DOHH2 (cell line): ENCODE results near the gene TMEM18.
A peak's percentile ranks its signal among the peaks of the same experiment; 100 is the strongest.

Experiments used
- H3F3A ChIP-seq: fragments of 200-600 bp; sonication (generic), shearing (Covaris generic); 2 replicates; pipeline ENCODE4 v1.6.0; 2016; ENCODE audit warnings: antibody characterized with exemption, mild to moderate bottlenecking; ENCODE audit not compliant: control insufficient read depth, insufficient read depth
- H3K27ac ChIP-seq: fragments of 200-600 bp; sonication (generic); 2 replicates; pipeline ENCODE4 v1.5.1; 2014; ENCODE audit warnings: low read depth, mild to moderate bottlenecking, low read length, moderate library complexity
- H3K27me3 ChIP-seq: fragments of 200-600 bp; sonication (generic); 2 replicates; pipeline ENCODE4 v1.6.1; 2014; ENCODE audit warnings: mild to moderate bottlenecking, low read length, mixed read lengths; ENCODE audit not compliant: control insufficient read depth
- H3K36me3 ChIP-seq: fragments of 200-600 bp; sonication (generic); 2 replicates; pipeline ENCODE4 v1.6.1; 2014; ENCODE audit warnings: mild to moderate bottlenecking, low read length, moderate library complexity, mixed read lengths; ENCODE audit not compliant: control insufficient read depth
- H3K4me1 ChIP-seq: fragments of 200-600 bp; sonication (generic); 2 replicates; pipeline ENCODE4 v1.6.1; 2014; ENCODE audit warnings: mild to moderate bottlenecking, low read length, mixed read lengths; ENCODE audit not compliant: control insufficient read depth
- H3K4me2 ChIP-seq: fragments of 200-600 bp; sonication (generic); 2 replicates; pipeline ENCODE4 v1.6.0; 2014; ENCODE audit warnings: mild to moderate bottlenecking, low read length, moderate library complexity
- H3K4me3 ChIP-seq: fragments of 200-600 bp; sonication (generic); 2 replicates; pipeline ENCODE4 v1.5.1; 2014; ENCODE audit warnings: mild to moderate bottlenecking, low read length, mixed read lengths
- H3K79me2 ChIP-seq: fragments of 200-600 bp; sonication (generic); 2 replicates; pipeline ENCODE4 v1.6.1; 2014; ENCODE audit warnings: mild to moderate bottlenecking, low read length, mixed read lengths; ENCODE audit not compliant: control insufficient read depth
- H3K9me2 ChIP-seq: fragments of 200-600 bp; sonication (generic); replicated peaks from 2 replicates; pipeline ENCODE4 v1.6.1; 2014; ENCODE audit warnings: mild to moderate bottlenecking, low read length, mixed read lengths; ENCODE audit not compliant: control insufficient read depth
- H3K9me3 ChIP-seq: fragments of 200-600 bp; sonication (generic); 2 replicates; pipeline ENCODE4 v1.6.1; 2014; ENCODE audit warnings: antibody characterized with exemption, low read length, mixed read lengths; ENCODE audit not compliant: control insufficient read depth, insufficient read depth
- H4K20me1 ChIP-seq: fragments of 200-600 bp; sonication (generic); 2 replicates; pipeline ENCODE4 v1.6.0; 2014; ENCODE audit warnings: low read depth, mild to moderate bottlenecking, antibody characterized with exemption, low read length, moderate library complexity; ENCODE audit not compliant: control insufficient read depth, insufficient read depth
- EZH2phosphoT487 ChIP-seq: fragments of 200-600 bp; sonication (generic); IDR thresholded peaks from 2 replicates; pipeline ENCODE4 v1.6.1; 2017; ENCODE audit warnings: borderline replicate concordance, mild to moderate bottlenecking, antibody characterized with exemption, low read length, moderate library complexity, mixed read lengths
- TF ChIP-seq, protein P1 (sequence below): fragments of 200-600 bp; sonication (generic); IDR thresholded peaks from one replicate; pipeline ENCODE4 v1.5.1; 2014; ENCODE audit warnings: antibody characterized with exemption, mild to moderate bottlenecking, low read depth, low read length; ENCODE audit not compliant: poor library complexity, severe bottlenecking

Gene TMEM18

DNA sequence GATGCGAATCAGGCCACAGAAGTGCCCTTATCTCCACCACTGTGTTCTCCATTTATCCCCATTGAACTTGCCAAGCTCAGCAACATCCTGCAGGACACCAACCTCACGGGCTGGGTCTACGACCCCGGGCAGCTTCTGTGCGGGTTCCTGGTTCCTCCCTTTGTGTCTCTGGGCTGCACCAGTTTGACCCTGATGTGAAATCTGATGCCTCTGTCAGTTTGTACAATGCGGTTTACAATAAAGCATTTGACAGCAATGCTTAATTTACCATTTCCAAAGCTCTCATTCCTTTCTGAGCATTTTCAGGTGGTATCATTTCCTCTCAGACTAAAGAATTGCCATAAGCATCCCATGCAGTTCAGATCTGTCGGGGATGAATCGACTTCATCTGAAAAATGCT is 3.3 kb upstream of the TMEM18 start:
- Histone ChIP-seq H3K9me2 (no peaks in the 10 kb centered on the region), H3K4me3 (no peak overlapping the region)

DNA sequence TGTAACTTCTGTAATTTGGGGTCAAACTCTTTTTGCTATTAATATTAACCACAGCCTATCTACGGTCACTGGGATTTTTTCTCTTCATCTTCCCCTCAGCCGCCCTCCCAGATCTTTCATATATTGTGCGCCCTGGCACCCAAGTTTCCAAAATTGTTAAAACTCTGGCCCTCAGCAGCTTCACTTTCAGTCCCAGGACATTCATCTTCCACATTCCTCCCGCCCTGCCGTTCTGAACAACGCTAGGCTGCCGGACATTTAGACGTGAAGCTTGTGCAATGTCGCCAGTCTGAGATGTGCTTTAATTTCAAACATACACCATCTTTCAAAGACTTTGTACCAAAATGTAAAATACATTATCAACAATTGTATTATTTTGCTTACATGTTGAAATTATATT is 1.8 kb upstream of the TMEM18 start:
- Histone ChIP-seq H3F3A (no peaks in the 10 kb centered on the region), H3K79me2 (peaks cover 43% of the 10 kb centered on the region), H3K9me2 (no peaks in the 10 kb centered on the region), H3K27ac (no peak overlapping the region), H3K27me3 (no peaks in the 10 kb centered on the region), H3K9me3 (no peaks in the 10 kb centered on the region; the same call in 1 of the 2 replicates), H3K4me3 (peak overlapping the region; percentile 94; the same call in 1 of the 2 replicates), H3K36me3 (peaks cover 25% of the 10 kb centered on the region), H3K4me1 (peaks cover 29% of the 10 kb centered on the region), H3K4me2 (peak overlapping the region; percentile 74; the same call in 1 of the 2 replicates), H4K20me1 (peaks cover 17% of the 10 kb centered on the region)
- TF ChIP-seq EZH2phosphoT487, result no peak
- TF ChIP-seq, protein P1, sequence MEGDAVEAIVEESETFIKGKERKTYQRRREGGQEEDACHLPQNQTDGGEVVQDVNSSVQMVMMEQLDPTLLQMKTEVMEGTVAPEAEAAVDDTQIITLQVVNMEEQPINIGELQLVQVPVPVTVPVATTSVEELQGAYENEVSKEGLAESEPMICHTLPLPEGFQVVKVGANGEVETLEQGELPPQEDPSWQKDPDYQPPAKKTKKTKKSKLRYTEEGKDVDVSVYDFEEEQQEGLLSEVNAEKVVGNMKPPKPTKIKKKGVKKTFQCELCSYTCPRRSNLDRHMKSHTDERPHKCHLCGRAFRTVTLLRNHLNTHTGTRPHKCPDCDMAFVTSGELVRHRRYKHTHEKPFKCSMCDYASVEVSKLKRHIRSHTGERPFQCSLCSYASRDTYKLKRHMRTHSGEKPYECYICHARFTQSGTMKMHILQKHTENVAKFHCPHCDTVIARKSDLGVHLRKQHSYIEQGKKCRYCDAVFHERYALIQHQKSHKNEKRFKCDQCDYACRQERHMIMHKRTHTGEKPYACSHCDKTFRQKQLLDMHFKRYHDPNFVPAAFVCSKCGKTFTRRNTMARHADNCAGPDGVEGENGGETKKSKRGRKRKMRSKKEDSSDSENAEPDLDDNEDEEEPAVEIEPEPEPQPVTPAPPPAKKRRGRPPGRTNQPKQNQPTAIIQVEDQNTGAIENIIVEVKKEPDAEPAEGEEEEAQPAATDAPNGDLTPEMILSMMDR, result no peak

More for the DNA sequence above, 3.3 kb upstream of the TMEM18 start:
- H3F3A ChIP-seq, result no peaks in the 10 kb centered on the region
- peaks cover 9% of the 10 kb centered on the region for H4K20me1 ChIP-seq
- H3K36me3 ChIP-seq, result peaks cover 10% of the 10 kb centered on the region
- H3K4me1 ChIP-seq, result peaks cover 15% of the 10 kb centered on the region
- TF ChIP-seq EZH2phosphoT487, result no peak
- TF ChIP-seq, protein P1, result no peak
- H3K9me3 ChIP-seq, result peaks cover 2% of the 10 kb centered on the region; the same call in 1 of the 2 replicates
- no peak overlapping the region for H3K4me2 ChIP-seq
- no peaks in the 10 kb centered on the region for H3K27me3 ChIP-seq
- H3K79me2 ChIP-seq, result peaks cover 28% of the 10 kb centered on the region
- H3K27ac ChIP-seq, result no peak overlapping the region

- Histone ChIP-seq H3K4me1 (peaks cover 29% of the 10 kb centered on the region), H3K9me2 (no peaks in the 10 kb centered on the region), H3K4me2 (peak overlapping the region; percentile 74), H3K79me2 (peaks cover 53% of the 10 kb centered on the region), H3F3A (no peaks in the 10 kb centered on the region), H3K36me3 (peaks cover 30% of the 10 kb centered on the region), H3K27me3 (no peaks in the 10 kb centered on the region), H3K27ac (peak overlapping the region; percentile 89), H3K9me3 (no peaks in the 10 kb centered on the region), H3K4me3 (peak overlapping the region; percentile 94), H4K20me1 (peaks cover 18% of the 10 kb centered on the region)
- no peak for TF ChIP-seq EZH2phosphoT487
- TF ChIP-seq, protein P1, result no peak
These were observed 849 bp upstream of the TMEM18 start for GRCh38 chr2:677959-678550.
